HL-60 (cell line): ENCODE data around the gene GSTT4.

Source experiments
- DNase-seq, 2 experiments: peaks; one replicate each; pipeline ENCODE4 v3.0.0-alpha.2; 2010 to 2020; ENCODE audit warnings: low read depth in 1 of 2, low spot score in 1 of 2
- H3K27ac ChIP-seq: fragments of 250-450 bp; sonication (Bioruptor Pico); replicated peaks from 2 replicates; pipeline ENCODE4 v1.5.1; 2020; ENCODE audit warnings: mild to moderate bottlenecking, moderate library complexity
- H3K27me3 ChIP-seq: fragments of 250-450 bp; sonication (Bioruptor Pico); 2 replicates; pipeline ENCODE4 v1.5.1; 2021; ENCODE audit warnings: mild to moderate bottlenecking, moderate library complexity; ENCODE audit not compliant: insufficient read depth, poor library complexity, severe bottlenecking
- H3K4me3 ChIP-seq: replicated peaks from 2 replicates; pipeline ENCODE4 v1.5.1; 2011; ENCODE audit warnings: mild to moderate bottlenecking, control low read depth, low read length; ENCODE audit not compliant: insufficient read depth
- GABPA ChIP-seq: IDR thresholded peaks from 2 replicates; pipeline ENCODE4 v1.6.1; 2012; ENCODE audit warnings: low read depth
- POLR2AphosphoS5 ChIP-seq: IDR thresholded peaks from 2 replicates; pipeline ENCODE4 v1.6.1; 2012; ENCODE audit warnings: low read depth
- SPI1 ChIP-seq: IDR thresholded peaks from 2 replicates; pipeline ENCODE4 v1.6.1; 2012; ENCODE audit warnings: low read depth, mild to moderate bottlenecking, borderline replicate concordance
- long read RNA-seq: library from polyadenylated mRNA; unstranded; transcript quantifications from one replicate; pipeline ENCODE4 v2.0.0, GENCODE V29; 2020
- TF ChIP-seq, protein P1 (sequence below): IDR thresholded peaks from one replicate; pipeline ENCODE4 v1.5.1; 2011; ENCODE audit warnings: low read length, control low read depth, inconsistent platforms; ENCODE audit not compliant: insufficient read depth
- TF ChIP-seq, protein P2 (sequence below): IDR thresholded peaks from 2 replicates; pipeline ENCODE4 v1.6.1; 2012; ENCODE audit warnings: low read depth; ENCODE audit not compliant: insufficient replicate concordance

GSTT4 gene
- long read RNA-seq: 0 reads

GRCh38 chr22:24005201-24005600, at the start of gene GSTT4:
TSS of gene GSTT4 (minus strand) at chr22:24005453. CDS start at chr22:24005356, 97 bp downstream.
- H3K27me3 ChIP-seq: no peaks in the 10 kb centered on the region
- no peak within 1 kb of the TSS for H3K4me3 ChIP-seq
- no peak for DNase-seq
- no peak for TF ChIP-seq GABPA
- no peak for TF ChIP-seq SPI1
- TF ChIP-seq, protein P1, sequence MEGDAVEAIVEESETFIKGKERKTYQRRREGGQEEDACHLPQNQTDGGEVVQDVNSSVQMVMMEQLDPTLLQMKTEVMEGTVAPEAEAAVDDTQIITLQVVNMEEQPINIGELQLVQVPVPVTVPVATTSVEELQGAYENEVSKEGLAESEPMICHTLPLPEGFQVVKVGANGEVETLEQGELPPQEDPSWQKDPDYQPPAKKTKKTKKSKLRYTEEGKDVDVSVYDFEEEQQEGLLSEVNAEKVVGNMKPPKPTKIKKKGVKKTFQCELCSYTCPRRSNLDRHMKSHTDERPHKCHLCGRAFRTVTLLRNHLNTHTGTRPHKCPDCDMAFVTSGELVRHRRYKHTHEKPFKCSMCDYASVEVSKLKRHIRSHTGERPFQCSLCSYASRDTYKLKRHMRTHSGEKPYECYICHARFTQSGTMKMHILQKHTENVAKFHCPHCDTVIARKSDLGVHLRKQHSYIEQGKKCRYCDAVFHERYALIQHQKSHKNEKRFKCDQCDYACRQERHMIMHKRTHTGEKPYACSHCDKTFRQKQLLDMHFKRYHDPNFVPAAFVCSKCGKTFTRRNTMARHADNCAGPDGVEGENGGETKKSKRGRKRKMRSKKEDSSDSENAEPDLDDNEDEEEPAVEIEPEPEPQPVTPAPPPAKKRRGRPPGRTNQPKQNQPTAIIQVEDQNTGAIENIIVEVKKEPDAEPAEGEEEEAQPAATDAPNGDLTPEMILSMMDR: no peak
- TF ChIP-seq, protein P2, sequence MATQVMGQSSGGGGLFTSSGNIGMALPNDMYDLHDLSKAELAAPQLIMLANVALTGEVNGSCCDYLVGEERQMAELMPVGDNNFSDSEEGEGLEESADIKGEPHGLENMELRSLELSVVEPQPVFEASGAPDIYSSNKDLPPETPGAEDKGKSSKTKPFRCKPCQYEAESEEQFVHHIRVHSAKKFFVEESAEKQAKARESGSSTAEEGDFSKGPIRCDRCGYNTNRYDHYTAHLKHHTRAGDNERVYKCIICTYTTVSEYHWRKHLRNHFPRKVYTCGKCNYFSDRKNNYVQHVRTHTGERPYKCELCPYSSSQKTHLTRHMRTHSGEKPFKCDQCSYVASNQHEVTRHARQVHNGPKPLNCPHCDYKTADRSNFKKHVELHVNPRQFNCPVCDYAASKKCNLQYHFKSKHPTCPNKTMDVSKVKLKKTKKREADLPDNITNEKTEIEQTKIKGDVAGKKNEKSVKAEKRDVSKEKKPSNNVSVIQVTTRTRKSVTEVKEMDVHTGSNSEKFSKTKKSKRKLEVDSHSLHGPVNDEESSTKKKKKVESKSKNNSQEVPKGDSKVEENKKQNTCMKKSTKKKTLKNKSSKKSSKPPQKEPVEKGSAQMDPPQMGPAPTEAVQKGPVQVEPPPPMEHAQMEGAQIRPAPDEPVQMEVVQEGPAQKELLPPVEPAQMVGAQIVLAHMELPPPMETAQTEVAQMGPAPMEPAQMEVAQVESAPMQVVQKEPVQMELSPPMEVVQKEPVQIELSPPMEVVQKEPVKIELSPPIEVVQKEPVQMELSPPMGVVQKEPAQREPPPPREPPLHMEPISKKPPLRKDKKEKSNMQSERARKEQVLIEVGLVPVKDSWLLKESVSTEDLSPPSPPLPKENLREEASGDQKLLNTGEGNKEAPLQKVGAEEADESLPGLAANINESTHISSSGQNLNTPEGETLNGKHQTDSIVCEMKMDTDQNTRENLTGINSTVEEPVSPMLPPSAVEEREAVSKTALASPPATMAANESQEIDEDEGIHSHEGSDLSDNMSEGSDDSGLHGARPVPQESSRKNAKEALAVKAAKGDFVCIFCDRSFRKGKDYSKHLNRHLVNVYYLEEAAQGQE: no peak
- no peak for TF ChIP-seq POLR2AphosphoS5
- no peak within 1 kb of the TSS for H3K27ac ChIP-seq

DNA sequence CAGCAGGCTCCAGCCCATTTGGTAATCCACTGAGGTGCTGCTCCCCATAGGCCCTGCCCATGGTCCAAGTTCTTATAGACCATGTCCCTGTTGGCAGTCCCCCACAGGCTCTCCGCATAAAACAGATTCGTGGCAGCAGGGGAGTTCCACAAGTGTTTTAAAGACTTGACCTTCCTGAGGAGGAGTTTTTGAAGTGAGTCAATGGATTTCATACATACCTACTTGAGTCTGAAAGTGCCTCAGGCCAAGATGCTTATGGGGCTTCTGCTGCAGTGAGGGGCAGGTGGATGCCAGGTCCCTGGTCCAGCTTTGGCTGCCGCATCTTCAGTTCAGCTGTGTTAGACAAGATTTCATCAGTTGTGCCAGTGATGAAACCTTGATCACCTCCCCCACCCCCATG, 49.1 kb upstream of the GSTT4 start:
- no peak overlapping the region for H3K4me3 ChIP-seq
- H3K27me3 ChIP-seq: no peaks in the 10 kb centered on the region
- no peak overlapping the region for H3K27ac ChIP-seq
- no peak for TF ChIP-seq POLR2AphosphoS5
- TF ChIP-seq SPI1: no peak
- TF ChIP-seq, protein P2: no peak
- no peak for TF ChIP-seq GABPA
- TF ChIP-seq, protein P1: no peak
- no peak for DNase-seq

- H3K4me3 ChIP-seq: no peak overlapping the region
- DNase-seq: peak in 1 of 2 experiments; percentile 45
- no peak overlapping the region for H3K27ac ChIP-seq
- H3K27me3 ChIP-seq: no peaks in the 10 kb centered on the region
- TF ChIP-seq, protein P2: no peak
- TF ChIP-seq GABPA: no peak
- TF ChIP-seq, protein P1: no peak
Measured at GRCh38 chr22:24053481-24054226, 48.4 kb upstream of the GSTT4 start.
